Heart left ventricle (tissue), 16 donors: ENCODE results near the gene COL20A1. TPM values are rescaled to one million over a fixed set of nuclear protein-coding genes. Genes with fewer than 3 reads are reported as not detected.

Experiments used
- ATAC-seq, 4 donors: fragments of 200-7000 bp; cut with Tn5 transposase; one replicate each; pipeline ENCODE4 v1.9.1; 2020 to 2022; ENCODE audit warnings: moderate library complexity in 4 of 4, mild to moderate bottlenecking in 3 of 4, moderate number of reproducible peaks in 1 of 4
- DNase-seq, 5 donors: peaks; one replicate each; pipeline ENCODE4 v3.0.0-alpha.2; 2020
- H3K27ac ChIP-seq, 12 donors: fragments of 200-600 bp; sonication (generic) in 4 of 12; one replicate each; pipeline versions ENCODE4 v1.5.0 to v1.8.0; 2016 to 2022; ENCODE audit warnings: mild to moderate bottlenecking in 2 of 12
- H3K27me3 ChIP-seq, 9 donors: fragments of 200-600 bp; sonication (generic) in 2 of 9; one replicate each; pipeline versions ENCODE4 v1.5.1 to v1.8.0; 2016 to 2022; ENCODE audit warnings: mild to moderate bottlenecking in 3 of 9
- H3K36me3 ChIP-seq, 9 donors: fragments of 200-600 bp; sonication (generic) in 2 of 9; one replicate each; pipeline versions ENCODE4 v1.5.0 to v1.8.0; 2018 to 2022; ENCODE audit warnings: mild to moderate bottlenecking in 2 of 9
- H3K4me1 ChIP-seq, 12 donors: fragments of 200-600 bp; sonication (generic) in 4 of 12; one replicate each; pipeline versions ENCODE4 v1.5.0 to v1.8.0; 2016 to 2022; ENCODE audit warnings: mild to moderate bottlenecking in 3 of 12
- H3K4me3 ChIP-seq, 12 donors: fragments of 200-600 bp; sonication (generic) in 4 of 12; one replicate each; pipeline versions ENCODE4 v1.5.0 to v1.8.0; 2017 to 2022; ENCODE audit warnings: mild to moderate bottlenecking in 9 of 12, moderate library complexity in 4 of 12
- H3K9me3 ChIP-seq, 12 donors: fragments of 200-600 bp; sonication (generic) in 4 of 12; one replicate each; pipeline versions ENCODE4 v1.5.0 to v1.8.0; 2016 to 2022; ENCODE audit warnings: mild to moderate bottlenecking in 1 of 12
- POLR2A ChIP-seq, 2 donors: fragments of 450-650 bp; IDR thresholded peaks; one replicate each; pipeline ENCODE4 v1.6.1; 2017; ENCODE audit warnings: antibody characterized with exemption in 2 of 2, mild to moderate bottlenecking in 2 of 2, moderate library complexity in 2 of 2
- WGBS, 4 donors: extraction: QIAGEN DNeasy Blood & Tissue Kit in 2 of 4; methylation state at CpG; one replicate each; pipeline versions ENCODE4 v1.1.5 to v1.1.7; 2013 to 2018; 5-methylcytosine and 5-hydroxymethylcytosine counted together
- intact Hi-C, 10 donors: fragments of 100-400 bp; cut with DNase I; formaldehyde crosslinking; loops; one replicate each; pipeline versions ENCODE4 v1.11.1 to v1.14.2; 2022
- polyA plus RNA-seq, 2 donors: library from polyadenylated mRNA; stranded (reverse); fragments of 200-250 nt; gene quantifications; one replicate each; pipeline ENCODE4 v1.2.3, GENCODE V29; 2013
- total RNA-seq, 9 donors: library from RNA; depleted of rRNA in 2 of 9; stranded (reverse); fragments of >200 nt in 2 of 9; fragmentation: NEBNext Ultra II Directional in 3 of 9; extraction: Animal tissue kit (Norgen Biotek cat#: 25700) in 3 of 9; gene quantifications; one replicate each; pipeline versions ENCODE4 v1.1.0 to v1.2.4, GENCODE V29; 2016 to 2023
- TF ChIP-seq, protein P1 (sequence below), 12 donors: fragments of 200-600 bp; sonication (generic) in 4 of 12; IDR thresholded peaks; one replicate each; pipeline versions ENCODE4 v1.5.0 to v1.8.0; 2018 to 2022; ENCODE audit warnings: antibody characterized with exemption in 12 of 12, mild to moderate bottlenecking in 5 of 12
- donor health status: ischemic (EF 13 %, LVEDD 7.1; RV severe dilation, severe dysfunction).
- donor health status: healthy with polysubstance abuse.
- donor health status: DM: no; HTN: yes; CAD: no.
- donor health status: DM: no; HTN: no; CAD: no.
- donor health status: ischemic (EF 25% LVEDD 6.9; RV normal size, moderate dysfunction).
- donor health status: ischemic (EF 25% LVEDD 5.7; RV mildly dilated, moderate dysfunction).
- donor health status: healthy.
- donor health status: DM: yes; HTN: yes; CAD: no.
- donor health status: ischemic (EF 35%, LVEDD 5.7; RV mildly dilated, moderate dysfunction).
- donor health status: nonischemic (EF 11% LVEDD 7.7; RV severe dilation, severe dysfunction).
- donor health status: DM: yes; HTN: yes; CAD: no.
- donor health status: PGD.
- donor health status: ischemic (EF 29% LVEDD 5.4; RV normal size, mild dysfunction).
- donor health status: nonischemic (EF 23%, LVEDD 6.1; RV moderate dilation, normal function).

The COL20A1 gene
- total and polyA plus RNA-seq, 11 donors: not detected

DNA sequence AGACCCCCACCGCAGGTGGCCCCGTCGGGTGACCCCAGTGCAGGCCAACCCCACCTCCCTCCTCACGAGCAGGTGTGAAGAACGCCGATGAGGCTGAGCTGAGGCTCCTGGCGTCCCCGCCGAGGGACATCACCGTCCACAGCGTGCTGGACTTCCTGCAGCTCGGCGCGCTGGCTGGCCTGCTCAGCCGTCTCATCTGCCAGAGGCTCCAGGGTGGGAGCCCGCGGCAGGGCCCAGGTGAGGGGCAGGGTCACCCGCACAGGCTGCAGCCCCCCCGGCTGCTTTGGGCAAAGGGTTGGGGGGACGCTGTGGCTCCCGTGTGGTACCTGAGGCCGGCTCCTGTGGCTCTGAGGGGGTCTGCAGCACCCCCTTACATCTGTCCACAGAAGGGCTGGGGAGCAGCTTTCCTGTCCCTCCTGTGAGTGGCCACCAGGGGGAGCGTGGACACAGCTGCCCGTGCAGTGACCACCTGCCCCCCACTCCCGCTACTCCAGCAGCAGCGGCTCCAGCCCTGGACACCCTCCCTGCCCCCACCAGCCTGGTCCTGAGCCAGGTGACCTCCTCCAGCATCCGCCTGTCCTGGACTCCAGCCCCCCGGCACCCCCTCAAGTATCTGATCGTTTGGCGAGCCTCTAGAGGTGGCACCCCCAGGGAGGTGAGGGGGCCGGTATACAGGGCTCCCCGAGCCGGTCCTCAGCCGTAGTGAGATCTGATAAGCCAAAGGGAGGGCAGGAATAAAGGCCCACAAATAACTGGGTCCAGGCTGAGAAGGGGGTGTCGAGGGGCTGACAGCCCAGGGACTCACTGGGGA lies 16.5 kb downstream of the COL20A1 start:
- H3K4me1 ChIP-seq: peaks cover 0 to 7% (median 0%) of the 10 kb centered on the region in 12 donors
- DNase-seq (peak in 4 of 5 donors; percentile 50 to 68 (median 58)), ATAC-seq (peak in 3 of 4 donors; percentile 39 to 54 (median 54))
- TF ChIP-seq POLR2A (IDR thresholded peaks at IDR 0.05): no peak
- TF ChIP-seq, protein P1, sequence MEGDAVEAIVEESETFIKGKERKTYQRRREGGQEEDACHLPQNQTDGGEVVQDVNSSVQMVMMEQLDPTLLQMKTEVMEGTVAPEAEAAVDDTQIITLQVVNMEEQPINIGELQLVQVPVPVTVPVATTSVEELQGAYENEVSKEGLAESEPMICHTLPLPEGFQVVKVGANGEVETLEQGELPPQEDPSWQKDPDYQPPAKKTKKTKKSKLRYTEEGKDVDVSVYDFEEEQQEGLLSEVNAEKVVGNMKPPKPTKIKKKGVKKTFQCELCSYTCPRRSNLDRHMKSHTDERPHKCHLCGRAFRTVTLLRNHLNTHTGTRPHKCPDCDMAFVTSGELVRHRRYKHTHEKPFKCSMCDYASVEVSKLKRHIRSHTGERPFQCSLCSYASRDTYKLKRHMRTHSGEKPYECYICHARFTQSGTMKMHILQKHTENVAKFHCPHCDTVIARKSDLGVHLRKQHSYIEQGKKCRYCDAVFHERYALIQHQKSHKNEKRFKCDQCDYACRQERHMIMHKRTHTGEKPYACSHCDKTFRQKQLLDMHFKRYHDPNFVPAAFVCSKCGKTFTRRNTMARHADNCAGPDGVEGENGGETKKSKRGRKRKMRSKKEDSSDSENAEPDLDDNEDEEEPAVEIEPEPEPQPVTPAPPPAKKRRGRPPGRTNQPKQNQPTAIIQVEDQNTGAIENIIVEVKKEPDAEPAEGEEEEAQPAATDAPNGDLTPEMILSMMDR (IDR thresholded peaks at IDR 0.05): peak; percentile 74 to 93 (median 88)
- no peak overlapping the region for H3K27ac ChIP-seq
- intact Hi-C loops: loop anchor here in 9 of 10 donors (1.0 to 2.0 kb wide), 3 partner anchors 71 to 73 kb away; no protein-coding TSS in a partner anchor
- H3K36me3 ChIP-seq: no peaks in the 10 kb centered on the region
- H3K27me3 ChIP-seq: peaks cover 13 to 56% (median 31%) of the 10 kb centered on the region in 9 donors
- H3K9me3 ChIP-seq: no peaks in the 10 kb centered on the region
- no peak overlapping the region for H3K4me3 ChIP-seq
- WGBS, 4 donors: 33 to 43% (median 36%) methylated on average over 22 to 35 of the region's 35 CpGs

DNA sequence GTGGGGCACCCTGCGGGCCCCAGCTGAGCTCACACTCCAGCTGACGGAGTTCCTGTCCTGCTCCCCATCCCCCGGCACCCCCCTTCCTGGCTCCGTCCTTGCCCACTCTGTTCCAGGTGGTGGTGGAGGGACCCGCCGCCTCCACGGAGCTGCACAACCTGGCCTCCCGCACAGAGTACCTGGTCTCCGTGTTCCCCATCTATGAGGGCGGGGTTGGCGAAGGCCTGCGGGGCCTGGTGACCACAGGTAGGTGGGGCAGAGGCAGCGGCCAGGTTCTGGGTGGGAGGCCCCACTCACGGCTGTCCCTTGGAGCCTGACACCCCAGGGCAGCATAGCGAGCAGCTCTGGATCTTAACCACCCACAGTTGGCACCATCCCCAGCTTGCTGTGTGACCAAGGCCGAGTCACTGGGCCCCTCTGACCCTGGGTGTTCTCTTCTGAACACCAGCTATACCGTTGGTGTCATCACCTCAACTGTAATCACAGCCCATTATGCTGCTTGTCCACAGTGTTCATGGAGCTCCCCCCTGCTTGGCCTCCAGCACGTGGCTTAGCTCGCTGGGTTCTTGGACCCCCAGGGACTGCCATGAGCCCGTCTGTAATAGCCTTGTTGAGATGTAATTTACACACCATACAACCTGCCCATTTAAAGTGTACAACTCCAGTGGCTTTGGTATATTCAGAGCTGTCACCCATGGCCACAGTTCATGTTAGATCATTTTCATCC lies 17.4 kb downstream of the COL20A1 start:
- Histone ChIP-seq H3K27me3 (peaks cover 13 to 48% (median 31%) of the 10 kb centered on the region in 9 donors), H3K9me3 (no peaks in the 10 kb centered on the region), H3K27ac (no peak overlapping the region), H3K36me3 (no peaks in the 10 kb centered on the region), H3K4me1 (peaks cover 0 to 7% (median 0%) of the 10 kb centered on the region in 12 donors), H3K4me3 (no peak overlapping the region)
- 71 to 82% (median 77%) methylated on average over 8 to 20 of the region's 20 CpGs for WGBS, 4 donors
- TF ChIP-seq, protein P1 (IDR thresholded peaks at IDR 0.05): no peak
- no peak for TF ChIP-seq POLR2A (IDR thresholded peaks at IDR 0.05)
- intact Hi-C loops: loop anchor here in 1 of 10 donors (1.0 kb wide), 1 partner anchor 71 kb away; no protein-coding TSS in a partner anchor
- DNase-seq (peak in 3 of 5 donors; percentile 20 to 58 (median 28)), ATAC-seq (no peak)

DNA sequence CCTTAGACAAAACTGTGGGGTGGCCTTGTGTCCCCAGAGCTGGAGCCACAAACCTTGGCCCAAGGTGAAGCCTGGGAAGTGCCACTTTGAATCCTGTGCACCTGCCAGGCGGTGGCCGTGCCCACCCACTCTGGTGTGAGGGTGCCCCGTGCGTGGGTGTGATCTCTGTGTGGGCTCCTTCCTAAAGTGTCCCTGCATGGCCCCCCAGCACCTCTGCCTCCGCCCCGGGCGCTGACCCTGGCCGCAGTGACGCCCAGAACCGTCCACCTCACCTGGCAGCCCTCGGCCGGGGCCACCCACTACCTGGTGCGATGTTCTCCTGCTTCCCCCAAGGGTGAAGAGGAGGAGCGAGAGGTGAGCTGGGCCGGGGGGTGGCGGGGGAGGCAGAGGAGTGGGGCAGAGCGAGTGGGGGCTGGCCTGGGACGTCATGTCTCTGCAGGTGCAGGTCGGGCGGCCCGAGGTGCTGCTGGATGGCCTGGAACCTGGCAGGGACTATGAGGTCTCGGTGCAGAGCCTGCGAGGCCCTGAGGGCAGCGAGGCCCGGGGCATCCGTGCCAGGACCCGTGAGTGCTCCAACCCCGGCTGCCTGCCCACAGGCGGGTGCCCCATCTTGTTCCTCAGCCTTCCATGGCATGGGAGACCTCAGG lies 18.3 kb downstream of the COL20A1 start:
- WGBS, 4 donors: 84 to 92% (median 90%) methylated on average over 21 to 29 of the region's 29 CpGs
- intact Hi-C loops: no loop called here
- Histone ChIP-seq H3K4me1 (peaks cover 0 to 7% (median 0%) of the 10 kb centered on the region in 12 donors), H3K4me3 (no peak overlapping the region), H3K36me3 (no peaks in the 10 kb centered on the region), H3K27me3 (peaks cover 13 to 41% (median 28%) of the 10 kb centered on the region in 9 donors), H3K27ac (no peak overlapping the region), H3K9me3 (no peaks in the 10 kb centered on the region)
- DNase-seq (peak in 2 of 5 donors; percentile 20 to 61), ATAC-seq (no peak)
- TF ChIP-seq, protein P1 (IDR thresholded peaks at IDR 0.05): no peak
- no peak for TF ChIP-seq POLR2A (IDR thresholded peaks at IDR 0.05)
